Smooth muscle cell (in vitro differentiated cells): ENCODE results near the gene ATP5F1D. TPM values are rescaled to one million over a fixed set of nuclear protein-coding genes. Genes with fewer than 3 reads are reported as not detected.

Source experiments
- DNase-seq: peaks from one replicate; lab custom pipeline; 2025; ENCODE audit not compliant: unreplicated experiment; lab: John Stamatoyannopoulos, UW
- H2AFZ ChIP-seq: fragments of 200-600 bp; sonication (generic); 2 replicates; pipeline ENCODE4 v1.6.0; 2016; ENCODE audit warnings: antibody characterized with exemption, low read depth, mild to moderate bottlenecking
- H3F3A ChIP-seq: fragments of 200-600 bp; sonication (generic); 2 replicates; pipeline ENCODE4 v1.6.0; 2017; ENCODE audit warnings: antibody characterized with exemption, low read depth
- H3K27ac ChIP-seq: fragments of 200-600 bp; sonication (generic); 2 replicates; pipeline ENCODE4 v1.5.1; 2016; ENCODE audit warnings: low read depth, mild to moderate bottlenecking
- H3K27me3 ChIP-seq: fragments of 200-600 bp; sonication (generic); 2 replicates; pipeline ENCODE4 v1.6.1; 2016; ENCODE audit warnings: low read depth, mild to moderate bottlenecking
- H3K36me3 ChIP-seq: fragments of 200-600 bp; sonication (generic); 2 replicates; pipeline ENCODE4 v1.5.1; 2016; ENCODE audit warnings: low read depth
- H3K4me1 ChIP-seq: fragments of 200-600 bp; sonication (generic); 2 replicates; pipeline ENCODE4 v1.5.1; 2016; ENCODE audit warnings: low read depth
- H3K4me2 ChIP-seq: fragments of 200-600 bp; sonication (generic); 2 replicates; pipeline ENCODE4 v1.6.0; 2016; ENCODE audit warnings: mild to moderate bottlenecking
- H3K4me3 ChIP-seq: fragments of 200-600 bp; sonication (generic); 2 replicates; pipeline ENCODE4 v1.5.1; 2016; ENCODE audit warnings: mild to moderate bottlenecking
- H3K79me2 ChIP-seq: fragments of 200-600 bp; sonication (generic); 2 replicates; pipeline ENCODE4 v1.6.0; 2016; ENCODE audit warnings: low read depth, mild to moderate bottlenecking
- H3K9ac ChIP-seq: fragments of 200-600 bp; sonication (generic); 2 replicates; pipeline ENCODE4 v1.6.0; 2016; ENCODE audit warnings: low read depth
- H3K9me3 ChIP-seq: fragments of 200-600 bp; sonication (generic); replicated peaks from 2 replicates; pipeline ENCODE4 v1.5.1; 2016; ENCODE audit warnings: low read depth
- H4K20me1 ChIP-seq: fragments of 200-600 bp; sonication (generic); 2 replicates; pipeline ENCODE4 v1.6.0; 2016; ENCODE audit warnings: low read depth
- WGBS: methylation state at CpG from one replicate; pipeline ENCODE4 v1.1.7; 2016; ENCODE audit warnings: low lambda C conversion rate; 5-methylcytosine and 5-hydroxymethylcytosine counted together
- polyA plus RNA-seq: library from polyadenylated mRNA; unstranded; fragments of >200 nt; fragmentation: Nextera tagmentation; extraction: Ambion mirVana; gene quantifications from 2 replicates; pipeline ENCODE4 v1.2.1, GENCODE V29; 2016
- total RNA-seq: library from RNA; depleted of rRNA; stranded (reverse); fragments of >200 nt; gene quantifications from 2 replicates; pipeline ENCODE4 v1.2.3, GENCODE V29; 2014
- TF ChIP-seq, protein P1 (sequence below): fragments of 200-600 bp; sonication (generic); IDR thresholded peaks from 2 replicates; pipeline ENCODE4 v1.5.1; 2017; ENCODE audit warnings: borderline replicate concordance, mild to moderate bottlenecking, antibody characterized with exemption; ENCODE audit not compliant: insufficient read depth, poor library complexity, severe bottlenecking

The ATP5F1D gene
- total and polyA plus RNA-seq, 2 experiments from 2014 or later: 68.8 to 272 TPM

DNA sequence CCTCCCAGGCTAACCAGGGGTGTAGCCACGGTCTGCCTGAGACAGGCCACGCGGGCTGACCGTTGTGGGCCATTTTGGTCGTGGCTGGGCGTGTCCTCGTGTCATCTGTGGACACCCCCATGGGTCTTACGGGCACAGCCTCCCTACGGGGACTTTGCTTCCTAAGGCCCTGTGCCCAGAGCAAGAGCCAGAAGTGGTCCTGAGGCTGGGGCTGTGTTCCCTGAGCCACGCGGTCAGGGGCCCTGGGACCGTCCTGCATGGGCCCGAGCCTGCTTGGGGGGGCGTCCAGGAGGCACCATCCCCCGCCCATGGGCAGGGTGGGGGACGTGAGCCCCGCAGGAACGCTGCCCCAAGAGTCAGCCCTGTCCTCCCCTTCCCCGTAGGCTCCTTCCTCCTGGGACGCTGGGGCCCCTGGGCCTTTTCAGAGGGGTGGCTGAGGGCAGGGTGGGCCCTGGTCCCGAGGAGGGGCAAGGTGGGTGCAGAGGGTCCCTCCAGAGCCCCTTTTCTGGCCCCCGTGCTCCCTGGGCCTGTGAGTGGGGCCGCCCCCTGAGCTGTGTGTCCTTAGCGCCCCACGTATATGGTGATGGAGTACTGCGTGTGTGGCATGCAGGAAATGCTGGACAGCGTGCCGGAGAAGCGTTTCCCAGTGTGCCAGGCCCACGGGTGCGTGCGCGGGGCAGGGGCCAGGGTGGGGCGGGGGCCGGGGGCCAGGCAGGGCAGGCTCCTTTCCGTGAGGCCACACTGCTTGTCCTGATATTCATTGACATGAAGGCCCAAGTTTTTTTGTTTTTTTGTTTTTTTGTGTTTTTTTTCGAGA is 22.6 kb upstream of the ATP5F1D start:
- H3K79me2 ChIP-seq: peaks cover 65% of the 10 kb centered on the region
- DNase-seq: no peak
- H3K4me1 ChIP-seq: peaks cover 6% of the 10 kb centered on the region
- peaks cover 74% of the 10 kb centered on the region for H4K20me1 ChIP-seq
- no peak overlapping the region for H2AFZ ChIP-seq
- no peaks in the 10 kb centered on the region for H3K36me3 ChIP-seq
- no peak overlapping the region for H3K4me3 ChIP-seq
- no peak overlapping the region for H3K27ac ChIP-seq
- TF ChIP-seq, protein P1, sequence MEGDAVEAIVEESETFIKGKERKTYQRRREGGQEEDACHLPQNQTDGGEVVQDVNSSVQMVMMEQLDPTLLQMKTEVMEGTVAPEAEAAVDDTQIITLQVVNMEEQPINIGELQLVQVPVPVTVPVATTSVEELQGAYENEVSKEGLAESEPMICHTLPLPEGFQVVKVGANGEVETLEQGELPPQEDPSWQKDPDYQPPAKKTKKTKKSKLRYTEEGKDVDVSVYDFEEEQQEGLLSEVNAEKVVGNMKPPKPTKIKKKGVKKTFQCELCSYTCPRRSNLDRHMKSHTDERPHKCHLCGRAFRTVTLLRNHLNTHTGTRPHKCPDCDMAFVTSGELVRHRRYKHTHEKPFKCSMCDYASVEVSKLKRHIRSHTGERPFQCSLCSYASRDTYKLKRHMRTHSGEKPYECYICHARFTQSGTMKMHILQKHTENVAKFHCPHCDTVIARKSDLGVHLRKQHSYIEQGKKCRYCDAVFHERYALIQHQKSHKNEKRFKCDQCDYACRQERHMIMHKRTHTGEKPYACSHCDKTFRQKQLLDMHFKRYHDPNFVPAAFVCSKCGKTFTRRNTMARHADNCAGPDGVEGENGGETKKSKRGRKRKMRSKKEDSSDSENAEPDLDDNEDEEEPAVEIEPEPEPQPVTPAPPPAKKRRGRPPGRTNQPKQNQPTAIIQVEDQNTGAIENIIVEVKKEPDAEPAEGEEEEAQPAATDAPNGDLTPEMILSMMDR: no peak
- no peaks in the 10 kb centered on the region for H3K9me3 ChIP-seq
- H3K27me3 ChIP-seq: no peaks in the 10 kb centered on the region
- H3F3A ChIP-seq: no peaks in the 10 kb centered on the region
- WGBS: 98% methylated on average over 30 of the region's 37 CpGs
- no peak overlapping the region for H3K9ac ChIP-seq
- H3K4me2 ChIP-seq: no peak overlapping the region

DNA sequence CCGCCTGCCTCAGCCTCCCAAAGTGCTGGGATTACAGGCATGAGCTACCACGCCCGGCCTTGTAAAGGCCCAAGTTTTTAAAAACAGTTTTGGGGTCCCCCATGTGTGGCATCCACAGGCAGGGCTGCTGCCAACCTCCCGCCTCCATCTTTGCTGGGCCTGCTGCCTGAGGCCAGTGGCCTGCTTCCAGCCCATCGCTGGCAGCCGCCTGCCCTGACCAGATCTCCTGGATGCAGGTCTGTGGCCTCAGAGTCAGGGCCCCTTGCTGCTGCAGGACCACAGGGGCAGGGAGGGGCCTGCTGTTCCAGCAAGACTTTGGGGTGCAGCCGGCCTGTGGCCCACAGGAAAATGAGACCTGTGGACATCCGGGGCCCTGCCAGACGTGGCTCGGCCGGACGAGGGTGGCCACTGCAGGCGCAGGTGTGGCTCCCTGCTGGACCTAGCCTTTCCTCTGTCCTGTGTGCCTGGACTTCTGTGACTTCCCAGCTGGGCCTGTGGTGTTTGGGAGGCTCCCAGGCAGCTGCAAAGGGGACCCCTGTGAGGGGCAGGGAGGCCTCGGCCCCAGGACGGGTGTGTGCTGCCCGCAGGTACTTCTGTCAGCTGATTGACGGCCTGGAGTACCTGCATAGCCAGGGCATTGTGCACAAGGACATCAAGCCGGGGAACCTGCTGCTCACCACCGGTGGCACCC is 21.6 kb upstream of the ATP5F1D start:
- Histone ChIP-seq H3K4me2 (no peak overlapping the region), H2AFZ (no peak overlapping the region), H3F3A (no peaks in the 10 kb centered on the region), H3K9me3 (no peaks in the 10 kb centered on the region), H3K27me3 (no peaks in the 10 kb centered on the region), H3K79me2 (peaks cover 55% of the 10 kb centered on the region), H3K36me3 (no peaks in the 10 kb centered on the region), H4K20me1 (peaks cover 76% of the 10 kb centered on the region), H3K27ac (no peak overlapping the region), H3K4me3 (no peak overlapping the region), H3K9ac (no peak overlapping the region), H3K4me1 (no peaks in the 10 kb centered on the region)
- no peak for DNase-seq
- TF ChIP-seq, protein P1: no peak
- 93% methylated on average over 19 of the region's 19 CpGs for WGBS

DNA sequence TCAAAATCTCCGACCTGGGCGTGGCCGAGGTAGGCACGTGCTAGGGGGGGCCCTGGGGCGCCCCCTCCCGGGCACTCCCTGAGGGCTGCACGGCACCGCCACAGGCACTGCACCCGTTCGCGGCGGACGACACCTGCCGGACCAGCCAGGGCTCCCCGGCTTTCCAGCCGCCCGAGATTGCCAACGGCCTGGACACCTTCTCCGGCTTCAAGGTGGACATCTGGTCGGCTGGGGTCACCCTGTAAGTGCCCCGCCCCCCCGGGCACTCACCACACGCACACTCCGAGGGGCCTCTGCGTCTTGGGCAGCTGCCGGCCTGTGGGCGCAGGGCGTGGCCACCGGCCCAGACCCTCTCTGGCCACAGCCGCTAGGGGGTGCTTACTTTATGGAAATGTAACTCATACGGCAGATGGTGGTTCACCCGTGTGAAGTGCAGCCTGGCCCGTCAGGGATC is 21.0 kb upstream of the ATP5F1D start:
- Histone ChIP-seq H3F3A (no peaks in the 10 kb centered on the region), H3K4me1 (no peaks in the 10 kb centered on the region), H3K27ac (no peak overlapping the region), H2AFZ (no peak overlapping the region), H3K36me3 (no peaks in the 10 kb centered on the region), H3K4me3 (no peak overlapping the region), H3K9me3 (no peaks in the 10 kb centered on the region), H3K27me3 (no peaks in the 10 kb centered on the region), H3K79me2 (peaks cover 49% of the 10 kb centered on the region), H4K20me1 (peaks cover 74% of the 10 kb centered on the region), H3K9ac (no peak overlapping the region), H3K4me2 (no peak overlapping the region)
- DNase-seq: no peak
- 95% methylated on average over 33 of the region's 33 CpGs for WGBS
- TF ChIP-seq, protein P1: no peak
